ENCODE results near the gene ACOT4.

The ACOT4 gene

DNA sequence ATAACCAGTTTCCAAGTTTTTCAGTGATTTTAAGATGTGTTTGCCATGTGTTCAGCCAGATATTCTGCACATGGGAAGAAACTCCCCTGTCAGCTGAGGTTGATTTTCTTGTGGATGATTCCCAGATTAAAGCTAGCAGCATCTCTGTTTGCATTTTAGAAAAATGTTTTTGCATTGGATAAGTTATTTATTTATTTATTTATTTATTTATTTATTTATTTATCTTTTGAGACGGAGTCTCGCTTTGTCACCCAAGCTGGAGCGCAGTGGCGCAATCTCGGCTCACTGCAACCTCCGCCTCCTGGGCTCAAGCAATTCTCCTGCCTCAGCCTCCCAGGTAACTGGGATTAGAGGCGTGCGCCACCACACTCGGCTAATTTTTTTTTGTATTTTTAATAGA lies 2.8 kb downstream of the ACOT4 start:
- no peak for FAIRE-seq
- no peak for DNase-seq (ENCODE audit: insufficient read length)
- TF ChIP-seq TAF1 (IDR thresholded peaks at IDR 0.05; ENCODE audit: borderline replicate concordance, low read depth, low read length) = no peak
- TF ChIP-seq POLR2A (IDR thresholded peaks at IDR 0.05; ENCODE audit: low read depth, low read length) = no peak
- TF ChIP-seq POLR2AphosphoS5 (IDR thresholded peaks at IDR 0.05; ENCODE audit: low read depth, low read length) = no peak

DNA sequence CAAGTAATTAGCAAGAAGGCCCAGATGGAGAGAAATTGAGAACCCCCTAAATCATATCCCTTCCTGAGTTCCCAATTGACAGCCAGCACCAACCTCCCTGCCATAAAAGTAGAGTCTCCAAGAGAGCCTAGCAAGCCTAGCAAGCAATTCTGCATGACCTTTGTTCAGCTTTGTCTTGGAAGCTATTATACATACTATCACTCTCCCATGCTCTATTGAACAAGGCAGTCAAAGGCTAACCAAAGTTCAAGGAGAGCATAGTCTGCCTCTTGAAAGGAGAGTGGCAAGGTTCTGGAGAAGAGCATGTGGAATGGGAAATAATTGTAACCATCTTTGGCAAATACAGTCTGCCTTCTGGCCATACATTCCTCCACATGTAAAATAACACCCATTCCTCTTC lies 7.8 kb downstream of the ACOT4 start:
- FAIRE-seq (no peak), DNase-seq (ENCODE audit: insufficient read length) (no peak)

DNA sequence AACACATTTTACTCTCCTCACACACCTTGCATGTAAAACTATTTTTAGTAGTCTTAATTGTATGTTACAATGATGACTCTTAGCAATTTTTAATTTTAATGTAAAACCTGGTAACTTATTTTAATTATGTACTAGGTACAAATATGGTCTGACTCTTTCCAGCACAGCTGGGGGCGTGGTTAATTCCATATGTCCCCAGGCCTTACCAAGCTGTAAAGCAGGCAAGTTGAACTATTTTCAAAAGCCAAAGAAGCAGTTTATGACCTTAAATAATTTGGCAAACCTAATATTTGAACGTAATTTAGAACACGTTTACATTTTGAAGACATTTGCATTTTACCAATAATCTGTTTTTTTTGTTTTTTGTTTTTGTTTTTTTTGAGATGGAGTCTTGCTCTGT lies 11.3 kb downstream of the ACOT4 start:
- DNase-seq (ENCODE audit: insufficient read length) = no peak
- FAIRE-seq = no peak
- no peak for TF ChIP-seq POLR2A (IDR thresholded peaks at IDR 0.05; ENCODE audit: low read depth, low read length)
- no peak for TF ChIP-seq POLR2AphosphoS5 (IDR thresholded peaks at IDR 0.05; ENCODE audit: low read depth, low read length)
- no peak for TF ChIP-seq TAF1 (IDR thresholded peaks at IDR 0.05; ENCODE audit: borderline replicate concordance, low read depth, low read length)

More for the DNA sequence above, 7.8 kb downstream of the ACOT4 start:
- TF ChIP-seq POLR2A (IDR thresholded peaks at IDR 0.05; ENCODE audit: low read depth, low read length) (no peak), POLR2AphosphoS5 (IDR thresholded peaks at IDR 0.05; ENCODE audit: low read depth, low read length) (no peak), TAF1 (IDR thresholded peaks at IDR 0.05; ENCODE audit: borderline replicate concordance, low read depth, low read length) (no peak)

DNA sequence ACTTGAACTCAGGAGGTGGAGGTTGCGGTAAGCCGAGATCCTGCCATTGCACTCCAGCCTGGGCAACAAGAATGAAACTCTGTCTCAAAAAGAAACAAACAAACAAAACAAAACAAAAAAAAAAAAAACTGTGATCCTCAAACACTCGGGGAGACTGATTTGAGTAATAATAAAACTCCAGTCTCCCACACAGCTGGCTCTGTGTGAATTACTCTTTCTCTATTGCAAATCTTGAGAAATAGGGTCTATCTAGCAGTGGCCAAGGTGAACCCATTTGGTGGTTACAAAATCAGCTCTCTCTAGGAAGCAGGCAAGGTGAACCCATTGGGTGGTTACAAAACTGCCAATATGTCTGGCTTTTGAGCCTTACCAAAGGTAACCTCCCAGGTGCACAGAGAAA lies 14.6 kb downstream of the ACOT4 start:
- FAIRE-seq (no peak), DNase-seq (ENCODE audit: insufficient read length) (no peak)
- no peak for TF ChIP-seq TAF1 (IDR thresholded peaks at IDR 0.05; ENCODE audit: borderline replicate concordance, low read depth, low read length)
- TF ChIP-seq POLR2A (IDR thresholded peaks at IDR 0.05; ENCODE audit: low read depth, low read length) = no peak
- no peak for TF ChIP-seq POLR2AphosphoS5 (IDR thresholded peaks at IDR 0.05; ENCODE audit: low read depth, low read length)

DNA sequence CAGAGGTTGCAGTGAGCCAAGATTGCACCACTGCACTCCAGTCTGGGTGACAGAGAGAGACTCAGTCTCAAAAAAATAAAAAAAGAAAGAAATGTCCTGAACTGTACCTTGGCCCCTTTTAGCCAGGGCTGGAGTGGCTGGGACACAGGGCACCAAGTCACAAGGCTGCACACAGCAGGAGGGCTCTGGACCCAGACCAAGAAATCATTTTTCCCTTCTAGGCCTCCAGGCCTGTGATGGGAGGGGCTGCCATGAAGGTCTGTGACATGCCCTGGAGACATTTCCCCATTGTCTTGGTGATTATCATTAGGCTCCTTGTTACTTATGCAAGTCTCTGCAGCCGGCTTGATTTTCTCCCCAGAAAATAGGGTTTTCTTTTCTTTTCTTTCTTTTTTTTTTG lies 15.6 kb downstream of the ACOT4 start:
- no peak for FAIRE-seq
- TF ChIP-seq POLR2A (IDR thresholded peaks at IDR 0.05; ENCODE audit: low read depth, low read length) (no peak), POLR2AphosphoS5 (IDR thresholded peaks at IDR 0.05; ENCODE audit: low read depth, low read length) (no peak), TAF1 (IDR thresholded peaks at IDR 0.05; ENCODE audit: borderline replicate concordance, low read depth, low read length) (no peak)

DNA sequence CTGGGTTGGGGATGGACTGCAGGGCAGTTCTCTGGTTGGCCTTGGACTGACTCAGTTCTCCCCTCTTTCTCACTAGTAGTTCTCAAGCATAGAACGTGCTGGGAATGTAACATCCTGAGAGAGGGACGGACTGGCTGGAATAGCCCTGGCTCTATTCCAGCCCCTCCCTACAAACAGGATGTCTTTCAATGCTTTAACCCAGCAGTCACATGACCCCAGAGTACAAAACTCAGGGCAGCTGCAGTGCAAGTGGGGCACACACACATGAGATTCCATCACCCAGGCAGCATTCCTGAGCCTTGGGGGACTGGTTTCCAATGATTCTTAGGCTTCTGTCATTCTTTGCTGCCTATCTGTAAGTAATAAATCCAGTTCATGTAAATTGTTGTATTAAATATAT lies 19.0 kb downstream of the ACOT4 start:
- TF ChIP-seq TAF1 (IDR thresholded peaks at IDR 0.05; ENCODE audit: borderline replicate concordance, low read depth, low read length) (no peak), POLR2A (IDR thresholded peaks at IDR 0.05; ENCODE audit: low read depth, low read length) (no peak), POLR2AphosphoS5 (IDR thresholded peaks at IDR 0.05; ENCODE audit: low read depth, low read length) (no peak)
- no peak for DNase-seq (ENCODE audit: insufficient read length)
- FAIRE-seq = no peak

More for the DNA sequence above, 15.6 kb downstream of the ACOT4 start:
- no peak for DNase-seq (ENCODE audit: insufficient read length)

DNA sequence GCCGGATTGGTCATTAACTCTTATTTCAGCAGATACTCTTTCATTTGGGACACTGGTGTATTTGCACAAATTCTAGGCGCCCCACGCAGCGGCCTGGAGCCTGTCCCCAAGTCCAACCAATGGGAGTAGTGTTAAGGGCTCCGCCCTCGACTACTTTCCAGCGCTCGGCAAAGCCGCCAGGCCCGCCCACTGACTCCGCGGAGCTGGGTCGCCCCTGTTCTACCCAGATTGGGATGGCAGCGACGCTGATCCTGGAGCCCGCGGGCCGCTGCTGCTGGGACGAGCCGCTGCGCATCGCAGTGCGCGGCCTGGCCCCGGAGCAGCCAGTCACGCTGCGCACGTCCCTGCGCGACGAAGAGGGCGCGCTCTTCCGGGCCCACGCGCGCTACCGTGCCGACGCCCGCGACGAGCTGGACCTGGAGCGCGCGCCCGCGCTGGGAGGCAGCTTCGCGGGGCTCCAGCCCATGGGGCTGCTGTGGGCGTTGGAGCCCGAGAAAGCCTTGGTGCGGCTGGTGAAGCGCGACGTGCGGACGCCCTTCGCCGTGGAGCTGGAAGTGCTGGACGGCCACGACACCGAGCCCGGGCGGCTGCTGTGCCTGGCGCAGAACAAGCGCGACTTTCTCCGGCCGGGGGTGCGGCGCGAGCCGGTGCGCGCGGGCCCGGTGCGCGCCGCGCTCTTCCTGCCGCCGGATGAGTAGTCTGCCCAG lies 20.8 kb downstream of the ACOT4 start, which contains the start of gene ACOT6:
TSS of gene ACOT6 (plus strand) at position 179 of the 707 bp plus-strand sequence. CDS start at position 234, 55 bp downstream.
- TF ChIP-seq POLR2A (IDR thresholded peaks at IDR 0.05; ENCODE audit: low read depth, low read length) (peak; percentile 52; the same call in 1 of the 2 replicates), TAF1 (IDR thresholded peaks at IDR 0.05; ENCODE audit: borderline replicate concordance, low read depth, low read length) (no peak)
- FAIRE-seq = peak; percentile 76
- DNase-seq (ENCODE audit: insufficient read length) = peak; percentile 50

DNA sequence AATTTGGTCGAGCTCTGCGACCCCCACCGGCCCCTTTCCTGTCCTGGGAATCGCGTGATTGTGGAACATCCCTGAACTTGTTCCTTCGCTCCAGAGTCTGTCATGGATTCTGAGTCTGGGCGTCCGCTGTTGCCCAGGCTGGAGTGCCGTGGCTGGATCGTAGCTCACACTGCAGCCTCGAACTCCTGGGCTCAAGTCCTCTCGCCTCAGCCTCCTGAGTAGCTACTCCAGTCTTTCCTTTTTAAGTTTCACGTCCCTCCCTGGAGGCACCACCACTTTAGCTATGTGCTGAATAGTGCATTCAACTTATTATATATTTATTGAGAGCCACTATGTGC lies 21.3 kb downstream of the ACOT4 start:
- TF ChIP-seq POLR2AphosphoS5 (IDR thresholded peaks at IDR 0.05; ENCODE audit: low read depth, low read length) (no peak), TAF1 (IDR thresholded peaks at IDR 0.05; ENCODE audit: borderline replicate concordance, low read depth, low read length) (no peak), POLR2A (IDR thresholded peaks at IDR 0.05; ENCODE audit: low read depth, low read length) (no peak)
- FAIRE-seq = peak; percentile 48
- DNase-seq (ENCODE audit: insufficient read length) = no peak

DNA sequence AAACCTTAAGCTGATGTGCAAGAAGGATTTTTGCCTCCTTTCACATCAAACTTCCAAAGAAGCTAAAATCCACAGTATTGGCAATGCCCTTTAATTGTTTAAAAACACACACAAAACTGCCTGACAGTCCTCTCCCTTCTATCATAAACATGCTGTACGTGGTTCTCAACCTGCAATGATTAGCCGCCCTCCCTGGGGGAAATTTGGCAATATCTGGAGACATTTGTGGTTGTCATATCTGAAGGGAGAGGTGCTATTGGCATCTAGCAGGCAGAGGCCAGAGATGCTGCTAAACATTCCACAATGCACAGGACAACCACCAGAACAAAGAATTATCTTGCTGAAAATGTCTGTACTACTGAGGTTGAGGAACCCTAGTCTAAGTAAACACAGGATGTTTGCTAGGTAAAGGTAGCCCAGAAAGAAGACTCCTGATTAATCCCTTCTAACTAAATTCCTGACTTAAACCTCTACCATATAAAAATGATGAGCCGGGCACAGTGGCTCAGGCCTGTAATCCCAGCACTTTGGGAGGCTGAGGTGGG lies 21.8 kb downstream of the ACOT4 start:
- TF ChIP-seq TAF1 (IDR thresholded peaks at IDR 0.05; ENCODE audit: borderline replicate concordance, low read depth, low read length) (no peak), POLR2AphosphoS5 (IDR thresholded peaks at IDR 0.05; ENCODE audit: low read depth, low read length) (no peak), POLR2A (IDR thresholded peaks at IDR 0.05; ENCODE audit: low read depth, low read length) (no peak)
- DNase-seq (ENCODE audit: insufficient read length) (no peak), FAIRE-seq (no peak)

DNA sequence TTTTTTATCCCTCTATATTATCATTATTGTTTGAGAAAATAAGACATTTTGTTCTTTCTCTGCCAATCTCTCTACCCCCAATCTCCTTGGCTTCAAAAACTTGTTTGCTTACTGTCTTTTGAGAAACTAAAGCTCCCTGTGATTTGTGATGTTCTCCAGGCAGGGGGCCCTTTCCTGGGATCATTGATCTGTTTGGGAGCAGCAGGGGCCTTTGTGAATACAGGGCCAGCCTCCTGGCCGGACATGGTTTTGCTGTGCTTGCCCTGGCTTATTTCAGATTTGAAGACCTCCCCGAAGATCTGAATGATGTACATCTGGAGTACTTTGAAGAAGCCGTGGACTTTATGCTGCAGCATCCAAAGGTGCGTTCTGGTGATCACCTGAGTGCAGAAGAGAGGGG lies 25.2 kb downstream of the ACOT4 start:
- no peak for DNase-seq (ENCODE audit: insufficient read length)
- FAIRE-seq = no peak
- no peak for TF ChIP-seq TAF1 (IDR thresholded peaks at IDR 0.05; ENCODE audit: borderline replicate concordance, low read depth, low read length)
- no peak for TF ChIP-seq POLR2A (IDR thresholded peaks at IDR 0.05; ENCODE audit: low read depth, low read length)
- TF ChIP-seq POLR2AphosphoS5 (IDR thresholded peaks at IDR 0.05; ENCODE audit: low read depth, low read length) = no peak

DNA sequence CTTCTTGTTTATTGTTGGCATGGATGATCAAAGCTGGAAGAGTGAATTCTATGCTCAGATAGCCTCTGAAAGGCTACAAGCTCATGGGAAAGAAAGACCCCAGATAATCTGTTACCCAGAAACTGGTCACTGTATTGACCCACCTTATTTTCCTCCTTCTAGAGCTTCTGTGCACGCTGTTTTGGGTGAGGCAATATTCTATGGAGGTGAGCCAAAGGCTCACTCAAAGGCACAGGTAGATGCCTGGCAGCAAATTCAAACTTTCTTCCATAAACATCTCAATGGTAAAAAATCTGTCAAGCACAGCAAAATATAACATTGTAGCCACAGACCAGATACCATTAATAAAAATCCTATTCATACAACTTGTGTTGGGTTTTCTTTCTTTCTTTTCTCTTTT lies 27.9 kb downstream of the ACOT4 start:
- no peak for DNase-seq (ENCODE audit: insufficient read length)
- FAIRE-seq = no peak
- TF ChIP-seq POLR2A (IDR thresholded peaks at IDR 0.05; ENCODE audit: low read depth, low read length) (no peak), POLR2AphosphoS5 (IDR thresholded peaks at IDR 0.05; ENCODE audit: low read depth, low read length) (no peak), TAF1 (IDR thresholded peaks at IDR 0.05; ENCODE audit: borderline replicate concordance, low read depth, low read length) (no peak)

DNA sequence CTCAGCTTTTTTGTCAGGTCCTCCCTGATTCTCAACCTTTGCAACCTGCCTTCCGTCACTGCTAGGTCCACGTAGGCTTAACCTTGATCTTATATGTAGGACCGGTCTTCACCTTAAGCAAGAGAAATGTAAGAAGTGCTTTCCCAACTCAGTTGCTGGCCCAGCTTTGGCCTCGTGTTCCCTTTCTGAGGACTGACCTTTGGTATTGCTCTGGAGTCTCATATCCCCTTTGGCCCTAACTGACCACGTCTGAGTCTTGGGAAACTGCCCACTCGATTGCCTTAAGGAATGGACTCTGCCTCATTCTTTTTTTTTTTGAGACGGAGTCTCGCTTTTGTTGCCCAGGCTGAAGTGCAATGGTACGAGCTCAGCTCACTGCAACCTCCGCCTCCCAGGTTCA lies 28.6 kb downstream of the ACOT4 start:
- FAIRE-seq (no peak), DNase-seq (ENCODE audit: insufficient read length) (no peak)
- TF ChIP-seq TAF1 (IDR thresholded peaks at IDR 0.05; ENCODE audit: borderline replicate concordance, low read depth, low read length) (no peak), POLR2A (IDR thresholded peaks at IDR 0.05; ENCODE audit: low read depth, low read length) (no peak), POLR2AphosphoS5 (IDR thresholded peaks at IDR 0.05; ENCODE audit: low read depth, low read length) (no peak)

Measured in GM12892 (cell line).